ENCODE results near the gene TCF7L1. TPM values are rescaled to one million over a fixed set of nuclear protein-coding genes. Genes with fewer than 3 reads are reported as not detected.

The TCF7L1 gene
- polyA plus RNA-seq, 1 of the 3 experiments (the other 2 are of a cell fraction): 3.7 TPM

DNA sequence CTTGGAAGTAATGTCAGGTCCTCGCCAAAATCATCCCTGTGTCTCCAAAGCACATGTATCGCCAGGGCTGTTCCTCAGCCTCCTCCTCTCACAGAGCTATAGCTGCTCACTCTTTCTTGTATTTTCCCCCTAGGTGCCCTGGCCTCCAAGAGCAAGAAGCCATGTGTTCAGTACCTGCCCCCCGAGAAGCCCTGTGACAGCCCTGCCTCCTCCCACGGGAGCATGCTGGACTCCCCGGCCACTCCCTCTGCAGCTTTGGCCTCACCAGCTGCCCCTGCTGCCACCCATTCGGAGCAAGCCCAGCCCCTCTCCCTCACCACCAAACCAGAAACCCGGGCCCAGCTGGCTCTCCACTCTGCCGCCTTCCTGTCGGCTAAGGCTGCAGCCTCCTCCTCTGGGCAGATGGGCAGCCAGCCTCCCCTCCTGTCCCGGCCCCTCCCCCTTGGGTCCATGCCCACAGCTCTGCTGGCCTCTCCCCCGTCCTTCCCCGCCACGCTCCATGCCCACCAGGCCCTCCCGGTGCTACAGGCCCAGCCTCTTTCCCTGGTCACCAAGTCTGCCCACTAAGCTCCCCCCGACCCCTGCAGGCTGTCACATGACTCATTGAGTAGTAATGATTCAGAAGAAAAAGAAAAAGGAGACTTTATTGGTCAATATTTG, 175.8 kb downstream of the TCF7L1 start (continued):
- no peak for TF ChIP-seq SMC3 (IDR thresholded peaks at IDR 0.05; ENCODE audit: low read depth, low read length)
- TF ChIP-seq TAF1 (IDR thresholded peaks at IDR 0.05; ENCODE audit: borderline replicate concordance, low read depth, low read length): no peak; the same call in 1 of the 2 replicates
- no peak for TF ChIP-seq RXRA (IDR thresholded peaks at IDR 0.05; ENCODE audit: borderline replicate concordance, low read depth)

DNA sequence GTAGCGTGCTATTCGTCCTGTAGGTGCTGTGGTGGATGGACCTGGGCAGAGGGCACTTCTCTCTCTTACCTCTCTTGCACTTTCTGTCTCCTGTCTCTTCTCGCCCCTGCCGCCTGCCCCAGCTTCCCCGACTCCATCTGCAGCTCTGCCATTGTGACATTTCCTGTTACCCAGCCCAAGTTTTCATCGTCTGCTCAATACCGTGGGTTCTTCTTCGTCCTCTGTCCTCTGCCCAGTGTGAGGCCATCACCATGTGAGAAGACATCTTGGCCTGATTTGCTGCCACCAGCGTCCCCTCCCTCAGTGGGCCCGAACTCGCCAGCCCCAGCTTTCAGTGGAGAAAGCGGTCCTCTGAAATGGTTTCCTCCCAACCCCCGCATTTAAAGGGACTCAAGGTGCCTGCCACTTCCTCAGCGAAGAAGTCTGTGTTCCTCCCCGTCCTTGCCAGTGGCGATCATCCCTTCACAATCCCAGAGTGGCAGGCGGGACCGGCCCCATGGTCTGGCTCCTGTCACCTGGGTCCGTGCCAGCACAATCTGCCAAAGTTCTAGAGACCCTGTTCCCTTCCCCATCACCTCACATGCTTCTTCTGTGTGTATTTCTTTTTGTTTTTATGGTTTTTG, 176.6 kb downstream of the TCF7L1 start:
- ChIA-PET CTCF (interaction anchor here (1.0 to 2.9 kb wide), 10 partner anchors 9 to 384 kb away, joined by 3 to 28 read pairs (median 6); partner anchors contain the start of gene TCF7L1), POLR2A (interaction anchor here (0.8 to 2.7 kb wide), 5 partner anchors 9 to 229 kb away, joined by 3 to 12 read pairs (median 3); partner anchors contain the start of genes MAT2A and TGOLN2)
- peaks cover 21% of the 10 kb centered on the region for H3F3A ChIP-seq (replicated peaks; ENCODE audit: insufficient read depth)
- peak overlapping the region; percentile 51 to 69 for H3K27ac ChIP-seq (ENCODE audit: low read depth in 2 of 2, low read length in 1 of 2)
- no peaks in the 10 kb centered on the region for H3K27me3 ChIP-seq (ENCODE audit: insufficient read depth)
- H3K9me3 ChIP-seq: no peaks in the 10 kb centered on the region
- H3K4me1 ChIP-seq (ENCODE audit: control insufficient read depth in 1 of 2, insufficient read depth in 2 of 2, low read depth in 1 of 2, low read length in 1 of 2): peaks cover 10 to 17% of the 10 kb centered on the region in 2 experiments; a peak in 2 of 4 replicates
- H4K20me1 ChIP-seq (ENCODE audit: insufficient read depth): no peaks in the 10 kb centered on the region
- no peaks in the 10 kb centered on the region for H3K79me2 ChIP-seq (ENCODE audit: insufficient read depth)
- H2AFZ ChIP-seq (ENCODE audit: low read depth): no peak overlapping the region
- no peak for TF ChIP-seq RAD21 (IDR thresholded peaks at IDR 0.05; ENCODE audit: low read length)
- no peak for TF ChIP-seq RXRA (IDR thresholded peaks at IDR 0.05; ENCODE audit: borderline replicate concordance, low read depth)
- TF ChIP-seq FOXJ3 (CRISPR knock-in tag; IDR thresholded peaks at IDR 0.05): no peak
- TF ChIP-seq TCF12 (IDR thresholded peaks at IDR 0.05): no peak
- TF ChIP-seq CTCF (IDR thresholded peaks at IDR 0.05): no peak
- no peak for TF ChIP-seq GATA2 (CRISPR knock-in tag; IDR thresholded peaks at IDR 0.05)
- no peak for TF ChIP-seq MAX (IDR thresholded peaks at IDR 0.05; ENCODE audit: low read depth)
- TF ChIP-seq SIN3A (IDR thresholded peaks at IDR 0.05; ENCODE audit: borderline replicate concordance, low read depth, low read length): no peak
- no peak for TF ChIP-seq FOXM1 (IDR thresholded peaks at IDR 0.05; ENCODE audit: low read depth)
- TF ChIP-seq, protein P1, sequence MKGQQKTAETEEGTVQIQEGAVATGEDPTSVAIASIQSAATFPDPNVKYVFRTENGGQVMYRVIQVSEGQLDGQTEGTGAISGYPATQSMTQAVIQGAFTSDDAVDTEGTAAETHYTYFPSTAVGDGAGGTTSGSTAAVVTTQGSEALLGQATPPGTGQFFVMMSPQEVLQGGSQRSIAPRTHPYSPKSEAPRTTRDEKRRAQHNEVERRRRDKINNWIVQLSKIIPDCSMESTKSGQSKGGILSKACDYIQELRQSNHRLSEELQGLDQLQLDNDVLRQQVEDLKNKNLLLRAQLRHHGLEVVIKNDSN (IDR thresholded peaks at IDR 0.05; ENCODE audit: borderline replicate concordance, low read depth): no peak
- no peak for TF ChIP-seq TEAD4 (IDR thresholded peaks at IDR 0.05; ENCODE audit: borderline replicate concordance, insufficient read depth)
- no peak for TF ChIP-seq ELF1 (IDR thresholded peaks at IDR 0.05)
- TF ChIP-seq RCOR1 (IDR thresholded peaks at IDR 0.05; ENCODE audit: low read length): no peak
- TF ChIP-seq MXI1 (IDR thresholded peaks at IDR 0.05; ENCODE audit: low read depth, low read length): no peak
- no peak for TF ChIP-seq RFX5 (IDR thresholded peaks at IDR 0.05; ENCODE audit: low read length)
- TF ChIP-seq NFIC (IDR thresholded peaks at IDR 0.05; ENCODE audit: borderline replicate concordance): no peak
- H3K9ac ChIP-seq: no peak overlapping the region
- peaks cover 5 to 7% of the 10 kb centered on the region in 2 experiments for H3K36me3 ChIP-seq (replicated peaks in 1 of 2; ENCODE audit: control insufficient read depth in 1 of 2, insufficient read depth in 2 of 2, low read length in 1 of 2)
- 89% methylated on average over 19 of the region's 19 CpGs for WGBS (ENCODE audit: low lambda C conversion rate)
- no peak overlapping the region for H3K4me3 ChIP-seq (ENCODE audit: low read depth in 2 of 2, low read length in 1 of 2)
- no peak for DNase-seq
- H3K4me2 ChIP-seq: no peak overlapping the region
- no peaks in the 10 kb centered on the region for H3K9me2 ChIP-seq

Measured in SK-N-SH (cell line).